DMS53 (cell line): Measurements from ENCODE around the gene SLC35F4.
"Not testable (repeated sequence)": the region's sequence is repeated elsewhere in the genome, so short reads cannot be mapped to it uniquely, and the experiment has no call there.

Experiments used
- DNase-seq: peaks from one replicate; lab custom pipeline; 2025; lab: John Stamatoyannopoulos, UW

SLC35F4 gene

DNA sequence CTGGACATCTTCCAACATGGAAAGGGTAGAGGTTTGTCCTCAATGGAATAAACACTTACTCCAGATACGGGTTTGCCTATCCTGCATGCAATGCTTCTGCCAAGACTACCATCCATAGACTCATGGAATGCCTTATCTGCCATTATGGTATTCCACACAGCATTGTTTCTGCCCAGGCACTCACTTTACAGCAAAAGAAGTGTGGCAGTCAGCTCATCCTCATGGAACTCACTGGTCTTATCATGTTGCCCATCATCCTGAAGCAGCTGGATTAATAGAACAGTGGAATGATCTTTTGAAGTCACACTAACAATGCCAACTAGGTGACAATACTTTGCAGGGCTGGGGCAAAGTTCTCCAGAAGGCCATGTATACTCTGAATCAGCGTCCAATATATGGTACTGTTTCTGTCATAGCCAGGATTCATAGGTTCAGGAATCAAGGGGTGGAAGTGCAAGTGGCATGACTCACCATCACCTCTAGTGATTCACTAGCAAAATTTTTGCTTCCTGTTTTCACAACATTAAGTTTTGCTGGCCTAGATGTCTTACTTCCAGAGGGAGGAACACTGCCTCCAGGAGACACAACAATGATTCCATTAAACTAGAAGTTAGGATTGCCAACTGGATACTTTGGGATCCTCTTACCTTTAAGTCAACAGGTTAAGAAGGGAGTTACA, 140.4 kb downstream of the SLC35F4 start:
- DNase-seq = peak; percentile 66

DNA sequence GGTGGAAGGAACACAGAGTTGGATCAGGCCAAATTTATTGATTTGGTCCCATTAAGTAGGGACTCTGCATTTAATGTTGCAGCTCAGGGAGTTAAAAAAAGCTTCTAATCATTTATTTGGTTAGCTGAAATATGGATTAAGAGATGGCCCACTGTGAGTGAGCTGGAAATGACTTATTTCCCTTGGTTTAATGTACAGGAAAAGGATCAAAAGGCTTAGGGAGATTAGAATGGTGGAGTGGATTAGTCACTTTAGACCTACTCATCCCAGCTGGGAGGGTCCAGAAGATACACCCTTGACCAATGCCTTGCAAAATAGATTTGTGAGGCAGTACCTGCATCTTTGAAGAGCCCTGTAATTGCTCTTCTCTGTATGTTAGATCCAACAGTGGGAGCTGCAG, 143.8 kb downstream of the SLC35F4 start:
- DNase-seq = not testable (repeated sequence)

DNA sequence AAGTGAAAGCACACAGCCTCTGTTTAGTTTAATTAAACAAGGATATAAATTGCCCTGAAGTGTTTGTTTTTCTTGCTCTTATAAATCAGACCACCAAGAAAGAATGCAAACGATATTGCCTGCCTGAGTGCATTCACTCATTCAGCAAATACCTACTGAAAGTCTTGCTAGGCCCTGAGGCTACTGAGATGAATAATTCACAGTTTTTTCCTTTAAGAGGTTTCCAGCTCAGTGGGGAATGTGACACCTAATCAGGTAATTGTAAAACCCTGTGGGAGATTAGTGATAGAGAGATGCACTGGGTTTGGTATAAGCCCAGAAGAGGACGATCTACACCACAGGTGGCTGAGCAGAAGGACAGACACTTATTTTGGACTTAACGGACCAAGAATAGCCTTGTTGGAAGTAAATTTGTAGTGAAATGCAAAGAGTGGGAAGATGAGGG, 151.4 kb downstream of the SLC35F4 start:
- peak; percentile 47 for DNase-seq

DNA sequence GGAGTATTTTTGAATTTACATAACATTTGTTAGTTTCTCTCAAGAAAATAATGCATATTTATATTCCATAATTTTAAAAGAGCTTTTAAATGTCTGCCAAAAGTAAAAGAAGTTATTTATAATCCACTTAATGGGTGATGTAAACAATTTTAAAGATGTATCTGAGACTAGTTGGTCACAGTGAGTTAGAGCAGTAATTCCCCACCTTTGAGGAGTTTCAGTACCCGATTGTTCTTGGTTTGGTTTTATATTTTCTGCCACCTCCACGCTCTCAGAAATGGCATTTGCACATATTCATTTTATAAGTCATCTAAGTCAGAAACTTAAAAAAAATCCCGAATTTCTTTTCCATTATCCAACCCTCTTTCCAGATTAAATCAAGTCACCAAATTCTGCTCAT, 153.2 kb downstream of the SLC35F4 start:
- DNase-seq = no peak

DNA sequence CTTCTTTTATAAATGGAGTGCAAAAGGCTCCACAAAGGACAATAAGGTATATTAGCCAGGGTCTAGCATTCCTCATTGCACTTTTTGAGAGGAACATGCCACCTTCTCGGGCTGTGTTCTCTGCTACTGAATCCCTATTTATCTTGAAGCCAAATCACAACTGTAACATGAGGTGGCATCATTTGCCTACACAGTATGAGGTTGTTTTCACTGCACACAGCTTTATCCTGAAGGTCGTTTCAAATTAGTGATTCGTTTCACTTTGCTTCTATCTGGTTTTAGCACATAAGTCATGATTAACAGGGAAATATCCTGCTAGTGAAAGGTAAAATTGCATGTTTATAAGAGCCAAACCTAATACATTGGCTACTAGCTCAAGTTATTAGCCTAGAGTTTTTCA, 153.8 kb downstream of the SLC35F4 start:
- DNase-seq = peak; percentile 1

DNA sequence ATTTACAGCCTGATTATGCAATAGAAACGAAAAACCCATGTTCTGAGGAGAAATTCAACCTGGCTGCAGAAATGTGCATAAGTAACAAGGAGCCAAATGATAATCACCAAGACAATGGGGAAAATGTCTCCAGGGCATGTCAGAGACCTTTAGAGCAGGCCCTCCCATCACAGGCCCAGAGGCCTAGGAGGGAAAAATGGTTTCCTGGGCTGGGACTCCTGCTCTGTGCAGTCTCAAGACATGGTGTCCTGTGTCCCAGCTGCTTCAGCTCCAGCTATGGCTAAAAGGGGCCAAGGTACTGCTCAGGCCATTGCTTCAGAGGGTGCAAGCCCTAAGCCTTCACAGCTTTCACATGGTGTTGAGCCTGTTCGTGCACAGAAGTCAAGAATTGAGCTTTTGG, 156.0 kb downstream of the SLC35F4 start:
- DNase-seq = no peak

DNA sequence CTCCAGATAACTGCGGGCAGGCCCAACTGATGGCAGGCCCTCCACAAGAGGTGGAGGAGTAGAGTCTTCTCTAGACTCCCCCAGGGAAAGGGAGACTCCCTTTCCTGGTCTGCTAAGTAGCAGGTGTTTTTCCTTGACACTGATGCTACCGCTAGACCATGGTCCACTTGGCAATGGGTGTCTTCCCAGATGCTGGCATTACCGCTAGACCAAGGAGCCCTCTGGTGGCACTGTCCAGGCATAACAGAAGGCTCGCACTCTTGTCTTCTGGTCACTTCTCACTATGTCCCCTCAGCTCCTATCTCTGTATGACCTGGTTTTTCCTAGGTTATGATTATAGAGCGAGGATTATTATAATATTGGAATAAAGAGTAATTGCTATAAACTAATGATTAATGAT, 156.8 kb downstream of the SLC35F4 start:
- DNase-seq = peak; percentile 27

DNA sequence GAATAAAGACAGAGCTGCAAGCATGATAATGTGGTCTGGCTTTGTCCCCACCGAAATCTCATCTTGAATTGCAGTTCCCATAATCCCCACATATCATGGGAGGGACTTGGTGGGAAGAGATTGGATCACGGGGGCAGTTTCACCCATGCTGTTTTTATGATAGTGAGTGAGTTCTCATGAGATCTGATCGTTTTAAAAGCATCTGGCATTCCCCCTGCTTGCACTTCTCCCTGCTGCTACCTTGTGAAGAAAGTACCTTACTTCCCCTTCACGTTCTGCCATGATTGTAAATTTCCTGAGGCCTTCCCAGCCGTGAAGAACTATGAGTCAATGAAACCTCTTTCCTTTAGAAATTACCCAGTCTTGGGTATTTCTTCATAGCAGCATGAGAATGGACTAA, 158.7 kb downstream of the SLC35F4 start:
- DNase-seq = no peak

DNA sequence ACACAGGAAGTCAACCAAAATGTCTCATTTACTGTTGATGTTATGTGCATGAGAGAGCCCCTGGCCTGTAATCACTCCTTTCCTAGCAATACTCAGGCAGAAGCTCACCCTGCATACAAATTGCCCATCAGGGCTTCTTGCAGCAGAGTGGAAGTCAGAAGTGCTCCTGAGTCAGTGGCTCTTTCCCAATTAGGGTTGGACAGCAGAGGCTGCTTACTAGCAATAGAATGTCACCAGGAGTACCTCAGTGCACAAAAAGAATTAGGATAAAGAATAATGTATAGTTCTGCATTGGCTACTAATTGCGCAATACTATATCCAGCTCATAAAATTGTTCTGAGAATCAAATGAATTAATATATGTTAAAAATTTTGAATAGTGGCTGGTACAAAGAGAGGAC, 161.1 kb downstream of the SLC35F4 start:
- no peak for DNase-seq

DNA sequence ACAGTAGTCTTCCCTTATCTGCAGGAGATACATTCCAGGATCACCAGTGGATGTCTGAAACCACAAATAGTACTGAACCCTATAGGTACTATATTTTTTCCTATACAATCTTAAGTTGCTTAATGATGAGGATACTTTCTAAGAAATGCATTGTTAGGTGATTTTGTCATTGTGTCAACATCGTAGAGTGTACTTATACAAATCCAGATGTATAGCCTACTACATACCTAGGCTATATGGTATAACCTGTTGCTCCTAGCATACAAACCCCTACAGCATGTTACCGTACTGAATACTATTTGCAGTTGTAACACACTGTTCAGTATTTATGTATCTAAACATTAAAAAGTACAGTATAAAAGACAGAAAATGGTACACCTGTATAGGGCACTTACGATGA, 165.9 kb downstream of the SLC35F4 start:
- no peak for DNase-seq

DNA sequence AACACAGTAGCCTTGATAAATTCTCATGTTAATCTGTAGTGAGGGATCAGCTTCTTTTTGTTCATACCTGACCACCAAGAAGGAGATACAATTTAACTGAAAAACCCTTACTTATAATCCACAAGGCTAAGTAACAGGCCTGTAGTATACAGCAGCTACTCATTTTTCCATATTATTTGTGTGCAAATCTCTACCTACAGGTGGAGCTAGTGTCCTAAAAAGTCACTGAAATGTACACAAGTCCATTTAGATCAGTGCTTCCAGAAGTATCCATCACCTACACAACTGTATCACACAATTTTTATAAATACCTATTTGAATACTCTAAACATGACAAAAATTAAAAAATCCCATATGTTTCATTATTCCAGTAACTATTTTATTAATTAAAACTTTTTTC, 173.2 kb downstream of the SLC35F4 start:
- peak; percentile 70 for DNase-seq

DNA sequence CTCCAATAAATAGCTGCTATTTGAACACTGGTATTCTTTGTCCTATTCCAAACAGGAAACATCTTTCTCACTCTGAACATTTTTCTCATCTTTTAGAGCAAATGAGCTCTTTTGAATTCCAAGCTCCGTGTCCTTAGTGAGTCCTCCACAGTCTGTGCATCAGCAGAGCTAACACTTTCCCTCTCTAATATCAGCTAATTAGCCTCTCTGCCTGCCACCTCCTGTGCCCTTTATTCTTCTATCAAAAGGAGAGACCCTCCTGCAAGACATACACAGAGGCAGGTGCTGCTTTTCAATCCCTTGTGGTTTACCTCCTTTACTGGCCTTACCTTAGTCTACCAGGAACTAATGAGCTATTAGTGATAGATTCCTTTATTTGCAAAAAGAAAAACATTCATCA, 178.5 kb downstream of the SLC35F4 start:
- DNase-seq = no peak

DNA sequence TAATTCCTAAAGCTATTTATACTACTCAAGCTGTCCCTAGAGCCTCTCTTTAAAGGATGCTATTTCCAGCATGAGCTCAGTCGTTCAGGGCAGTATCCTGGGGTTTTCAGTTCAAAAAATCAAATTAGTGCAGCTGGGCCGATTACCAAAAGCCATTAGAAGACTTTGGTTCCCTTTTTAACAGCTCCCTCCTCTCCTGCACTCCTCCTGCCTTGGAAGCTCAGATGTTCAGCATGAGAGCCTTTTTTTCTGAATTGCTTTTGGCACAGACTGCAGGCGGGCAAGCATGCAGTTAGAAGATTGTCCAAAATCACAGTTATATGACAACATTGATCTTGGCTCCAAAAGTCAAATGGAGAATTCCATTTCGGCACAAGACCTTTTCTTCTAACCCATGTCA, 179.6 kb downstream of the SLC35F4 start:
- DNase-seq = no peak

DNA sequence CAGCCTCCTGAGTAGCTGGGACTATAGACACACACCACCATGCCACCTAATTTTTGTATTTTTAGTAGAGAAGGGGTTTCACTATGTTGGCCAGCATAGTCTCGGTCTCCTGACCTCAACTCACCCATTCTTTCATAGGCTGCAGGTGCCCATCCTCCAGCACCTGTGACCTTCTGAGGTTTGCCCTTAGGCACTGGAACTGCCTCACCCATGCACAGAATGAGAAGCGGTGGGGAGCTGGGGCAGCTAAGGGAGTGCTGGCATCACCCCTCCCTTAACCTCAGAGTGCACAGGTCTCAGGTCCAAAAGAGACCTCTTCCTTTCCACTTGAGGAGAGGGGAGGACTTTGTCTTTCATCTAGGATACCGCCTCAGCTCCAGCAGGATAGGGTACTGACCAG, 194.9 kb downstream of the SLC35F4 start:
- DNase-seq = no peak

DNA sequence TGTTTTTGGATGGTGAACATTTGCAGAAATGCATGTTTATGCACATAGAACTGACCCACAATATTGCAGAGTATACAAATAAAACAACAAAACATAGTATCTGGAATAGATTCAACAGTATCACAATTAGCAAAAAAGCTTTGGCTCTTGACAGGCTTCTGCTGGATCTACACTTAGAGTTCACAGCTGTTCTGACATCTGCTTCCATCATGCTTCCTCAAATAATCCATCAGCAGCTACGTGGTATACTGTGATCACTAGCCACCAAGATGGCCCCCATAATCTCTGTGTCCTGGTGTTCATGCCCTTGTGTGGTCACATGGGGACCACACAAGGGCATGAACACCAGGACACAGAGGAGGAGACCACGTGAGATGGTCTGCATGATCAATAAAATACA, 205.7 kb downstream of the SLC35F4 start:
- DNase-seq = no peak

DNA sequence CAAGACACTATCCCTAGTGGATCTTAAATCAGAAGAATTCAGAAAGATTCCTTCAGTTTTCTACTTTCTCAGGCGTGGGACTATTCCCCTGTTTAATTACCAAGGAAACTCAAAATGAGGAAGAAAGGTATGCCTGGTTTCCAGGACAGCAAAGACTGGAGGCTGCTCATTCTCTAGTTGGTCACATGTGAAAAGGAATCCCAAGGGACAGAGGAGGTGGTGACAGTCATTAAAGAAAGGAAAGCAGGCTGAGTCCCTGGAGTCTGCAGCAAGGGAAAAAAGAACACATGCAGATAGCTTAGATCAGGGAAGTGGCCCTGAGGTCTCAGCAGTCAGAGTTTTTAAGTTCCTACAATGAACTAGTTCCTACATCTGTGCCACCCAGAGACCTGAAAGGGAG, 206.8 kb downstream of the SLC35F4 start:
- DNase-seq = no peak

DNA sequence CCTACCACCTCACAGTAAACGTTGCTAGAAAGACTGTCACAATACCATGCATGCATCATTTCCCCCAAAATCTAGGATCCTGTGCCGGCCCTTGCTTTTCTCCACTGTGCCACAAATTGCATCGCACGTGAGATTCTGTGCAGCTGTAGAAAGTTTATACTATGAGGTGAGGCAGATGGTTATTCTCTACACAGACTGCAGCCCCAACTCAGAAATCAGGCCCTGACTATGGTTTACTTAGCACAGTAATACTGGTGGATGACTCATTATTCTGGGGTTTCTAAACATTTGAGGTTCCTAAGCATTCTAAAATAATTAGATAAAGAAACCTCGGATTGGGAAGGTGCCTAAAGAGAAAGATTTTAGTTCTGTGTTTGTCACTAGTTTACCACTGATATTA, 208.4 kb downstream of the SLC35F4 start:
- DNase-seq = peak; percentile 1

DNA sequence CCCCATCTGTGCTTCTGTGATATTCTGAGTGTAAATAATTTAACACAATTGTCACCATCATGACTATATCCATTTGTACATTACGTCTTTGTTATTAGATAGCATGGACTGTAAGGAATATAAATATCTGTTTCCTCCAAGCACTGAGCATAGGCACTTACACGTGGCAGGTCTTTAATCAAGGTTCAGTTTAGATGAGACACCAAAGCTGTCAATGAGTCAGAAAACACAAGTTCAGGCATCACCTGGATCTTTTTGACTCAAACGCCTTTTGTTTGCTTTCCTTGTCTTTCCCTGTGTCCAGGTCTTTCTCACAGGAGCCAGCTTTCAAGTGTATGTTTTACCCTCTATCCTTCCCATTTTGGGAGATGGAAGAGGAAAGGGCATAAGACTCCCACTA, 209.0 kb downstream of the SLC35F4 start:
- DNase-seq = peak; percentile 1

DNA sequence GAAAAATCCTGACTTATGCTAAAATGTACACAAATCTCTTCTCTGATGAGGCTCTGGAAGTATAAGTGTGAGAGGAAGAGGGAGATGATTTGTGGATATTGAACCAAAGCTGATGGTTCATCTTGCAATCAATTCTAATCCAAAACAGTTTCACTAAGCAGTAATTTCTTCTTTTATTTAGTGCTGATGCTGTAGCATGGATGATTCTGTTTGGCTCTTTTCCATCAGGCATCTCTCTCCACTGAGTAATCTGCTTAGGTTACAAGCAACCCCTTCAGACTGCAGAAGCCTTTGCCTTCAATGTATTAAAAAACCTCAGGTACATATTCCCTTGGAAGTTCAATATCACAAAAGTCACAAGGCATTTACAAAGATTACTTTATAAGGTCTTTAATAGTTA, 213.1 kb downstream of the SLC35F4 start:
- DNase-seq = no peak

DNA sequence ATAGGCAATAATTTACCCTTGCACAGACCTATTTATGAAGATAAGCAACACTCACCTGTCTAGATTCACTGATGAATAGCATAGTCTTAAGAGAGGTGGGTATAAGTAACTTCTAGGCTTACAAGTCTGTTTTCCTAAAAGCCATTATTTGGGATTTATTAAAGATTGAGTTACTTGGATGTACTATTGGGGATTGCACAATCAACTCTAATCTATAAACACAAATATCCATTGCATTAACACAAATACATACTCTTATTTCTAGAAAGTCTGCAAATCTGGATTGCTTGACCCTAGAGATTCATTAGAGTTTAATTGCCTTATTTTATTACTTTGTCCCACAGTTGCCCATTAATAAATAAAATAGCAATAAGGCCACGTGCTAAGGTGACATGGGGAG, 224.1 kb downstream of the SLC35F4 start:
- DNase-seq = no peak

DNA sequence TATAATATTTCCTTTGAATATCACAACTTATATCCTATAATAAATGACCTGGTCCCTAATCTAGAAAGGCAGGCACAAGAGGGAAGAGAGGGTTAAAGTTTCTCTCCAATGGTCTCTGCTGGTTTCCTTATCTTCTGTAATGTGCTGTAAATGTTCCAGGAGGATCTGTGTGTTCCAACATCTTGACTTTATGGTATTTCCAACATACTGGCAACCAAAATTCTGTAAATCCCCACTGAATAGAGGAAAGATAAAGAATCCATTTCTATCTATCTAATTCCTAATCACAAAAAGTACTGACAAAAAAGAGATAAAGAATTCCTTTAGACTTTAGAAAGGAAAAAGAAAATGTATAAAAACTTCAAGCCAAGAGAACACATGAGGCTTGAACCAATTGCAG, 225.9 kb downstream of the SLC35F4 start:
- DNase-seq = no peak

DNA sequence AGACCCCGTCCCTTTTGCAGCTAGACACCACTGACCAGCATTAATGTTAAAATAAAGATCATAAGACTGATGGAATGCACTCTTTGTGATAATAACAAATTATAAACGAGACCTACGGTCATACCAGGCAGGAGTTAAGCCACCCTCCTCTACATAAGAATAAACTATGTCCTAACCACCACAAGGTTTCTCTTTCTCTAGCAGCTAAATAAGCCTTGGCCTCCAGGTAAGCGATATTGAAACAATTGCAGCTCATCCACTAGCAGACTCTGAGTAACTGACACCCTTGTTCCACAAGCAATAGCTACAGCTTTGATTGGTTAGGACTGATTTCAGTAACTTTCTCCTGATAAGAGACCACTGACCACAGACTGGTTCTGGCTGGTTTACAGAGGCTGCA, 228.0 kb downstream of the SLC35F4 start:
- DNase-seq = no peak

DNA sequence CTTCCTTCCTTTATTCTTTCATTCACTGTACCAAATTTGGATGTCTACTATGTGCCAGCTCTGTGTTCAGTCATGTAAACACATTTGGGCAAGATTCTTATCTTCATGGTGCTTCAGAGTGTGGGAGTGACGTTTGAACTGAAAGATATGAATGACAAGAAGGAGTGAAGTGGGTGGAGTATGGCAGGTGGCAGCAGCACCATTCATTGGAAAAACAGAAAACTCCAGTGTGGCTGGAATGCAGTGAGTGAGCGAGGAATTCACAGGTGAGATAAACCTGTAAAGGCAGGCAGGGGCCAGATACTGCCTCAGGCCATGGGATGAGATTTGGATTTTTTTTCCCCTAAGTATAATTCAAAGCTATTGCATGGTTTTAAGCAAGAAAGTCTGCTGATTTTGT, 231.6 kb downstream of the SLC35F4 start:
- no peak for DNase-seq

DNA sequence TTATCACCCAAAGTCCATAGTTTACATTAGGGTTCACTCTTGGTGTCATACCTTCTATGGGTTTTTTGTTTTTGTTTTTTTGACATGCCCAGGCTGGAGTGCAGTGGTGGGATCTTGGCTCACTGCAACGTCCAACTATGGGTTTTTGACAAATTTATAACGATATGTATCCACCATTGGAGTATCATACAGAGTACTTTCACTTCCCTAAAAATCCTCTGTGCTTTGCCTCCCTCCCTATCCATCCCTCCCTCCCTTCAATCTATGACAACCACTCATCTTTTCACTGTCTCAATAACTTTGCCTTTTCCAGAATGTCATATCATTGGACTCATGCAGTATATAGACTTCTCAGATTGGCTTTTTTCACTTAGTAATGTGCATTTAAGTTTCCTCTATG, 233.2 kb downstream of the SLC35F4 start:
- DNase-seq = no peak

DNA sequence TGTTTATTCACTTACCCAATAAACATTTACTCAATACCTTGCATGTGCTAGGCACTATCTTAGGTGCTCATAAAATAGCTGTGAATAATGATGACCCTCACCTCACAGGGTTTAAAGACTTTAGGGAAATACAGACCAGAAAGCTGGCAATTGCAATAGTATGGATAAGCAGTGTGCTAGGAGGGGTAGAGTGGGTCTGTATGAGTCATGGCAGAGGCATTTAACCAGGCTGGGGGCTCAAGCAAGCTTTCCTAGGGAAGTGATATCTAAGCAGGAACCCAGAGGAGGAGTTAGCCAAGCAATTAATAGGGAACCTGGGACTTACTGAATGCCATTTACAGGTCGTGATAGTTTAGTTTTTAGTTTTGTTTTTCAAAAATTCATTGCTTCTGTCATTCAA, 248.4 kb downstream of the SLC35F4 start:
- DNase-seq = no peak
